VCaP (cell line): Measurements from ENCODE around the gene HAP1.

Experiments used
- H3K27ac ChIP-seq: fragments of 450-650 bp; 2 replicates; pipeline ENCODE4 v1.5.1; 2017
- CTCF ChIP-seq: fragments of 450-650 bp; conservative IDR thresholded peaks from 2 replicates; pipeline ENCODE4 v1.5.1; 2017; ENCODE audit warnings: mild to moderate bottlenecking, moderate library complexity

HAP1 gene

GRCh38 chr17:41769346-41769862, 35.0 kb upstream of the HAP1 start:
- H3K27ac ChIP-seq = no peak overlapping the region
- TF ChIP-seq CTCF = no peak

- no peak for TF ChIP-seq CTCF
Observed at GRCh38 chr17:41768682-41769288, 34.3 kb upstream of the HAP1 start.

GRCh38 chr17:41767324-41768042, 33.0 kb upstream of the HAP1 start:
- TF ChIP-seq CTCF = no peak
- no peak overlapping the region for H3K27ac ChIP-seq

More at GRCh38 chr17:41768682-41769288, 34.3 kb upstream of the HAP1 start:
- H3K27ac ChIP-seq = no peak overlapping the region

GRCh38 chr17:41766135-41766534, 31.7 kb upstream of the HAP1 start:
- no peak for TF ChIP-seq CTCF
- no peak overlapping the region for H3K27ac ChIP-seq

DNA sequence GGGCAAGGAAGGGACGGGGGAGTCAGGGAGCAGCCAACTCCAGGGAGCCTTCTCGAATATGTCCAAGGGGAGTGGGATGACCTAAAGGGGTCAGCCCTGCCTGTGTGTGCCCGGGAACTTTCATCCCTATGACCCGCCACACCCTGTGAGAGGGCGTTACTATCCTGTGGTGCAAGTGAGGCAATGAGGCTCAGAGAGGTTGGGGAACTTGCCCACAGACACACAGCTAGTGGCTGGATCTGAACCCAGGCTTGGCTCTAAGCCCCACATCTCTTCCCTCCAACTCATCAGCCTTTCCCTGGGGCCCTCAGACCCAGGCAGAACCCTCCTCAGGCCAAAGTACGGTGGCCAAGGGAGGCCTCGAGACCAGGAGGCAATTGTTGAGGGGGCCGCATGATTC, 28.9 kb upstream of the HAP1 start:
- no peak overlapping the region for H3K27ac ChIP-seq
- TF ChIP-seq CTCF = no peak

- no peak for TF ChIP-seq CTCF
- H3K27ac ChIP-seq = no peak overlapping the region
Observed at GRCh38 chr17:41762841-41763240, 28.4 kb upstream of the HAP1 start.

DNA sequence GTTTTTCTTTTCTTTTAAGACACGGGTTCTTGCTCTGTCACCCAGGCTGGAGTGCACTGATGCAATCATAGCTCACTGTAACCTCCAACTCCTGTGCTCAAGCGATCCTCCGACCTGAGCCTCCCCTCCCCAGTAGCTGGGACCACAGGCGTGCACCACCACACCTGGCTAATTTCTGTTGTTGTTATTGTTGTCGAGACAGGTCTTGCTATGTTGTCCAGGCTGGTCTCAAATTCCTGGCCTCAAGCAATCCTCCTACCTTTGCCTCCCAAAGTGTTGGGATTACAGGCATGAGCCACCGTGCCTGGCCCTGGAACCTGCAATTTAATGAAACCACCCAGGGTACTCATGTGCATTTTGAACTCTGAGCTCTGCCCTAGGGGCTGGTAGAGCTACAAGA, 27.9 kb upstream of the HAP1 start:
- no peak for TF ChIP-seq CTCF
- H3K27ac ChIP-seq = no peak overlapping the region
